ENCODE measurements around the gene RUNDC1.
A peak's percentile ranks its signal among the peaks of the same experiment; 100 is the strongest.

Gene RUNDC1

GRCh38 chr17:42980274-42980765 lies at the start of gene RUNDC1:
Gene RUNDC1, plus strand, starts transcription at chr17:42980565. Its CDS starts 12 bp downstream, at chr17:42980577.
- no peaks in the 10 kb centered on the region for H3K9me3 Mint-ChIP-seq
- H3K4me3 Mint-ChIP-seq: peak within 1 kb of the TSS; percentile 95 to 98 (median 97)
- H3K4me1 Mint-ChIP-seq: peaks cover 25% of the 10 kb centered on the region
- peak within 1 kb of the TSS; percentile 78 to 89 (median 83) for H3K27ac Mint-ChIP-seq
- H3K27me3 Mint-ChIP-seq (ENCODE audit: low read depth): no peaks in the 10 kb centered on the region
- peaks cover 11% of the 10 kb centered on the region for H3K36me3 Mint-ChIP-seq (ENCODE audit: low read depth)
- TF ChIP-seq CTCF (IDR thresholded peaks at IDR 0.05; ENCODE audit: unreplicated experiment in 3 of 3): no peak

DNA sequence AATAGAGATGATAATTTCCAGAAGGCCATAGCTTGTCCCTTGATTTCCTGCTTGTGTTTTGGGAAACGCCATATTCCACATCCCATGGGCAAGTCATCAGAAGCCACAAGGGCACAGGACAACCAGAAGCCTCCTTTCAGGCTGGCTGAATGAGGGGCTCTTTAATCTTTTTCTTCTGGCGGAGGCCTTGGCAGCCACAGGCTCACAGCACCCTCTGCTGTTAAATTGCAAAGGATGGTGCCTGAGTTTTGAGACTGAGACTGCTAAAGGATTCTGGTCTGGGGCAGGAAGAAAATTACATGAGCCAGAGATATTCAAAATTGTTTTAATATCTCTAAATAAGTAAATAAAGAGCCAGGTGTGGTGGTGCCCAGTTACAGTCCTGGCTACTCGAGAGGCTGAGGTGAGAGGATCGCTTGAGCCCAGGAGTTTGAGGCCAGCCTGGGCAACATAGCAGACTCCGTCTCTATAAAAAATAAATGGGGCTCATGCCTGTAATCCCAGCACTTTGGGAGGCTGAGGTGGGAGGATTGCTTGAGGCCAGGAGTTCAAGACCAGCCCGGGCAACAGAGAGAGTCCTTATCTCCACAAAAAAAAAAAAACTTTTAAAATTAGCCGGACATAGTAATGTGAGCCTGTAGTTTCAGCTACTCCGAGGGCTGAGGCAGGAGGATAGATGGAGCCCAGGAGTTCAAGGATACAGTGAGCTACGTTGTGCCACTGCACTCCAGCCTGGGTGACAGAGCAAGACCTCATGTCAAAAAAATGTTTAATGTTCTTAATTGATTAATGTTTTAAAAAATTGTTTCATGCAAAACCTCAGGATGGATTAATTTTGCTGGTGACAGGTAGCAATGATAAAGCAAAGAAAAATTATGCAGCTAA lies 42.4 kb upstream of the RUNDC1 start:
- peaks cover 12% of the 10 kb centered on the region for H3K27me3 Mint-ChIP-seq (ENCODE audit: low read depth)
- peak; percentile 69 to 79 (median 75) for TF ChIP-seq CTCF (IDR thresholded peaks at IDR 0.05; ENCODE audit: unreplicated experiment in 3 of 3)
- no peak overlapping the region for H3K4me3 Mint-ChIP-seq
- no peaks in the 10 kb centered on the region for H3K9me3 Mint-ChIP-seq
- H3K4me1 Mint-ChIP-seq: no peaks in the 10 kb centered on the region
- no peak overlapping the region for H3K27ac Mint-ChIP-seq
- H3K36me3 Mint-ChIP-seq (ENCODE audit: low read depth): no peaks in the 10 kb centered on the region

DNA sequence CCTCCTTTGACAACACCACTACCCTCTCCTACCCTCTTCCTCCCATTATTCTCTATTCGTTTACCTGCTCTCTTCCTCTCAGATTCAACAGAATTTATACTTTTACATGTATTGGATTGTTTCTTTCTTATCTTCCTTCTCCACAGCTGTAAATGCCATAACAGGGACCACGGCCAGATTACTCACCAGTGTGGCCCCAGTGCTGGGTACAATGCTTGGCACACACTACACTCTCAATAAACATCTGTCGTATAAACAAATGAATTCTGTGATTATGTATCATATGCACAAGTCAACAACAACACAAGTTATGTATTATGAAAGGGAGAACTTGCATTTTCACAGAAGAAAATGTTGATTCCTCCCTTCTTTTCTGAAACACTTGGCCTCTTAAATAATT lies 36.2 kb upstream of the RUNDC1 start:
- Mint-ChIP-seq H3K9me3 (no peaks in the 10 kb centered on the region), H3K4me3 (no peak overlapping the region), H3K27ac (no peak overlapping the region), H3K27me3 (ENCODE audit: low read depth) (no peaks in the 10 kb centered on the region), H3K36me3 (ENCODE audit: low read depth) (peaks cover 8% of the 10 kb centered on the region), H3K4me1 (no peaks in the 10 kb centered on the region)
- TF ChIP-seq CTCF (IDR thresholded peaks at IDR 0.05; ENCODE audit: unreplicated experiment in 3 of 3): no peak

DNA sequence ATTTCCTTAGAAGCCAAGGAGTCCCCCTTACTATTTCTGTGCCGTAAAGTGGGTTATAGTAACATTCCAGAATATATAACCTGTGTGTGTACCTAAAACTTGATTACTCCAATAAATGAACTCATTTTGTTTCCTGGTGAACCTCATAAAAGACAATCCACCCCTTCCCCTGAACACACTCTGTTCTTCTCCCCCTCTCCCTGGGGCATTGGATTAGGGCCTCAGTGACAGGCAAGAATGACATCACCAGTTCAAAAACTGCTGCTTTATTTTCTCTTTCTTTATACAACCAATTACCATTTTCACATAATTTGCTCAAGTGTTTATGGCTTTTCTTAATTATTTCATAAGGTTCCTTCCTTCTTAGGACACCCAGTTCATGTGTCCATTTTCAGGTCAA lies 33.6 kb upstream of the RUNDC1 start:
- Mint-ChIP-seq H3K4me1 (no peaks in the 10 kb centered on the region), H3K9me3 (no peaks in the 10 kb centered on the region), H3K36me3 (ENCODE audit: low read depth) (peaks cover 32% of the 10 kb centered on the region), H3K4me3 (no peak overlapping the region), H3K27ac (no peak overlapping the region), H3K27me3 (ENCODE audit: low read depth) (no peaks in the 10 kb centered on the region)
- TF ChIP-seq CTCF (IDR thresholded peaks at IDR 0.05; ENCODE audit: unreplicated experiment in 3 of 3): no peak

GRCh38 chr17:42950044-42950783 lies 30.2 kb upstream of the RUNDC1 start:
- no peak for TF ChIP-seq CTCF (IDR thresholded peaks at IDR 0.05; ENCODE audit: unreplicated experiment in 3 of 3)
- Mint-ChIP-seq H3K27ac (no peak overlapping the region), H3K36me3 (ENCODE audit: low read depth) (peaks cover 56% of the 10 kb centered on the region), H3K4me3 (no peak overlapping the region), H3K9me3 (no peaks in the 10 kb centered on the region), H3K27me3 (ENCODE audit: low read depth) (no peaks in the 10 kb centered on the region), H3K4me1 (no peaks in the 10 kb centered on the region)

Data from nephron (organoid).